OCI-LY7 (cell line): ENCODE results near the gene GRM4. TPM values are rescaled to one million over a fixed set of nuclear protein-coding genes. Genes with fewer than 3 reads are reported as not detected.

Experiments
- BruUV-seq: library from RNA; stranded (reverse); fragments of 400-500 nt; replicated peaks from 2 replicates; lab custom pipeline; 2021; lab: Mats Ljungman, UMichigan
- CTCF ChIA-PET: fragments of 300-600 bp; sonication (Branson Sonifier 250); formaldehyde crosslinking; loops from one replicate; lab custom pipeline; 2022; ENCODE audit warnings: antibody characterized with exemption; ENCODE audit not compliant: unreplicated experiment; lab: Charles Lee
- POLR2A ChIA-PET: fragments of 300-600 bp; sonication (Branson Sonifier 250); formaldehyde crosslinking; loops from one replicate; lab custom pipeline; 2022; ENCODE audit warnings: antibody characterized with exemption; lab: Charles Lee
- DNase-seq: peaks from one replicate; pipeline ENCODE4 v3.0.0-alpha.2; 2015; ENCODE audit warnings: low spot score
- H2AFZ ChIP-seq: fragments of 200-600 bp; sonication (generic), shearing (Covaris generic); 2 replicates; pipeline ENCODE4 v1.6.1; 2014; ENCODE audit warnings: mild to moderate bottlenecking, antibody characterized with exemption, low read length, moderate library complexity
- H3K27ac ChIP-seq: fragments of 200-600 bp; sonication (generic); 2 replicates; pipeline ENCODE4 v1.5.1; 2014; ENCODE audit warnings: mixed run types, low read depth, mild to moderate bottlenecking, moderate library complexity, low read length, inconsistent platforms; ENCODE audit not compliant: poor library complexity, severe bottlenecking
- H3K36me3 ChIP-seq: fragments of 200-600 bp; sonication (generic); 2 replicates; pipeline ENCODE4 v1.6.1; 2014; ENCODE audit warnings: mild to moderate bottlenecking, antibody characterized with exemption, low read length, moderate library complexity, mixed read lengths; ENCODE audit not compliant: insufficient read depth
- H3K4me1 ChIP-seq: fragments of 200-600 bp; sonication (generic); 2 replicates; pipeline ENCODE4 v1.5.1; 2014; ENCODE audit warnings: mild to moderate bottlenecking, low read length; ENCODE audit not compliant: insufficient read depth, poor library complexity, severe bottlenecking
- H3K4me2 ChIP-seq: fragments of 200-600 bp; sonication (generic); 2 replicates; pipeline ENCODE4 v1.6.1; 2014; ENCODE audit warnings: mild to moderate bottlenecking, low read length
- H3K4me3 ChIP-seq: fragments of 200-600 bp; sonication (generic); 2 replicates; pipeline ENCODE4 v1.5.1; 2014; ENCODE audit warnings: mild to moderate bottlenecking, low read depth, low read length; ENCODE audit not compliant: poor library complexity, severe bottlenecking
- H3K79me2 ChIP-seq: fragments of 200-600 bp; sonication (generic); 2 replicates; pipeline ENCODE4 v1.6.1; 2016; ENCODE audit warnings: low read depth, mild to moderate bottlenecking, low read length, moderate library complexity, mixed read lengths; ENCODE audit not compliant: insufficient read depth
- H3K9me2 ChIP-seq: fragments of 200-600 bp; sonication (generic); 2 replicates; pipeline ENCODE4 v1.6.1; 2016; ENCODE audit warnings: mild to moderate bottlenecking, low read length, mixed read lengths; ENCODE audit not compliant: insufficient read depth
- H3K9me3 ChIP-seq: fragments of 200-600 bp; sonication (generic); 2 replicates; pipeline ENCODE4 v1.6.1; 2014; ENCODE audit warnings: mild to moderate bottlenecking, mixed run types, low read length, mixed read lengths
- H4K20me1 ChIP-seq: fragments of 200-600 bp; sonication (generic); 2 replicates; pipeline ENCODE4 v1.6.1; 2014; ENCODE audit warnings: mild to moderate bottlenecking, antibody characterized with exemption, low read length, moderate library complexity, mixed read lengths; ENCODE audit not compliant: insufficient read depth
- CTCF ChIP-seq: fragments of 200-600 bp; sonication (generic); conservative IDR thresholded peaks from 2 replicates; pipeline ENCODE4 v1.5.1; 2014; ENCODE audit warnings: mild to moderate bottlenecking, antibody characterized with exemption, low read length, moderate library complexity, mixed read lengths
- EZH2phosphoT487 ChIP-seq: fragments of 200-600 bp; sonication (generic); IDR thresholded peaks from 2 replicates; pipeline ENCODE4 v1.6.1; 2018; ENCODE audit warnings: low read depth, borderline replicate concordance, mild to moderate bottlenecking, mixed run types, antibody characterized with exemption, low read length, moderate library complexity, mixed read lengths
- intact Hi-C: fragments of 100-400 bp; cut with micrococcal nuclease; formaldehyde crosslinking; loops from one replicate; pipeline ENCODE4 v1.10.0; 2022; ENCODE audit not compliant: unreplicated experiment
- total RNA-seq, 2 experiments: library from RNA; depleted of rRNA in 1 of 2; stranded (reverse); fragments of >200 nt in 1 of 2; shearing (Covaris generic) in 1 of 2; gene quantifications; 2 replicates each; pipeline ENCODE4 v1.2.3, GENCODE V29; 2014 to 2022

The GRM4 gene
- total RNA-seq, 2 experiments from 2014 or later, result 0.73 to 1.3 TPM

DNA sequence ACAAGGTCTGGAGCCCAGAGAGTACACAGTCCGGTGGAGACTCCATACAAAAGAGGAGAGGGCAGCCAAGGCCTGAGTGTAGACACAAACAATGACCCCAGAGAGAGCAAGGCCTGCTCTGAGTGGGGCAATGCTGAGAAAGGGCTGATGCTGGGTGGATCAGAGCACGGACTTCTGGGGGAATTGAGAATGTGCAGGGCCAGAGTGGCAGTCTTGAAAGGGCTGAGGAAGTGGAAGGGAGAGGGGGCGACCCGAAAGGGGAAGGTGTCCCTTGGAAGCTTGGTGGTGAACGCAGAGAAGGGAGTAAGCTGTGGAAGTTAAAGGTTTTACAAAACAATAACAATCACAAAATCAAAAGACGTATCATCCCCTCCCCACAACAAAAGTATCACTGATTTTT is 12.0 kb upstream of the GRM4 start:
- intact Hi-C loops, result loop anchor here (10.0 kb wide), 2 partner anchors 203 to 413 kb away; partner anchors contain the start of gene IP6K3
- CTCF ChIA-PET, result no interaction called here
- Histone ChIP-seq H3K4me1 (peaks cover 10% of the 10 kb centered on the region), H3K9me2 (no peaks in the 10 kb centered on the region), H3K27ac (no peak overlapping the region), H3K4me3 (no peak overlapping the region), H3K36me3 (no peaks in the 10 kb centered on the region), H2AFZ (no peak overlapping the region), H4K20me1 (no peaks in the 10 kb centered on the region), H3K79me2 (no peaks in the 10 kb centered on the region), H3K9me3 (no peaks in the 10 kb centered on the region), H3K4me2 (no peak overlapping the region)
- no peak for TF ChIP-seq EZH2phosphoT487
- no peak for TF ChIP-seq CTCF
- POLR2A ChIA-PET, result no interaction called here
- DNase-seq, result no peak
- no TSS peak for BruUV-seq

- no peaks in the 10 kb centered on the region for H4K20me1 ChIP-seq
- BruUV-seq, result no TSS peak
- TF ChIP-seq CTCF (no peak), EZH2phosphoT487 (no peak)
- no peak overlapping the region for H3K4me2 ChIP-seq
- no peaks in the 10 kb centered on the region for H3K36me3 ChIP-seq
- no peak overlapping the region for H3K27ac ChIP-seq
- ChIA-PET POLR2A (no interaction called here), CTCF (no interaction called here)
- H3K9me2 ChIP-seq, result no peaks in the 10 kb centered on the region
- no peak overlapping the region for H3K4me3 ChIP-seq
- H3K79me2 ChIP-seq, result no peaks in the 10 kb centered on the region
- no peak for DNase-seq
- no peaks in the 10 kb centered on the region for H3K9me3 ChIP-seq
- H2AFZ ChIP-seq, result no peak overlapping the region
- H3K4me1 ChIP-seq, result peaks cover 10% of the 10 kb centered on the region
- intact Hi-C loops, result loop anchor here (10.0 kb wide), 2 partner anchors 203 to 413 kb away; partner anchors contain the start of gene IP6K3
Observed at GRCh38 chr6:34157236-34157830, 11.4 kb upstream of the GRM4 start.
